ENCODE measurements around the gene SLCO1B1. TPM values are rescaled to one million over a fixed set of nuclear protein-coding genes. Genes with fewer than 3 reads are reported as not detected.

SLCO1B1 gene, protein sequence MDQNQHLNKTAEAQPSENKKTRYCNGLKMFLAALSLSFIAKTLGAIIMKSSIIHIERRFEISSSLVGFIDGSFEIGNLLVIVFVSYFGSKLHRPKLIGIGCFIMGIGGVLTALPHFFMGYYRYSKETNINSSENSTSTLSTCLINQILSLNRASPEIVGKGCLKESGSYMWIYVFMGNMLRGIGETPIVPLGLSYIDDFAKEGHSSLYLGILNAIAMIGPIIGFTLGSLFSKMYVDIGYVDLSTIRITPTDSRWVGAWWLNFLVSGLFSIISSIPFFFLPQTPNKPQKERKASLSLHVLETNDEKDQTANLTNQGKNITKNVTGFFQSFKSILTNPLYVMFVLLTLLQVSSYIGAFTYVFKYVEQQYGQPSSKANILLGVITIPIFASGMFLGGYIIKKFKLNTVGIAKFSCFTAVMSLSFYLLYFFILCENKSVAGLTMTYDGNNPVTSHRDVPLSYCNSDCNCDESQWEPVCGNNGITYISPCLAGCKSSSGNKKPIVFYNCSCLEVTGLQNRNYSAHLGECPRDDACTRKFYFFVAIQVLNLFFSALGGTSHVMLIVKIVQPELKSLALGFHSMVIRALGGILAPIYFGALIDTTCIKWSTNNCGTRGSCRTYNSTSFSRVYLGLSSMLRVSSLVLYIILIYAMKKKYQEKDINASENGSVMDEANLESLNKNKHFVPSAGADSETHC
- not detected in 2 replicates for total RNA-seq

DNA sequence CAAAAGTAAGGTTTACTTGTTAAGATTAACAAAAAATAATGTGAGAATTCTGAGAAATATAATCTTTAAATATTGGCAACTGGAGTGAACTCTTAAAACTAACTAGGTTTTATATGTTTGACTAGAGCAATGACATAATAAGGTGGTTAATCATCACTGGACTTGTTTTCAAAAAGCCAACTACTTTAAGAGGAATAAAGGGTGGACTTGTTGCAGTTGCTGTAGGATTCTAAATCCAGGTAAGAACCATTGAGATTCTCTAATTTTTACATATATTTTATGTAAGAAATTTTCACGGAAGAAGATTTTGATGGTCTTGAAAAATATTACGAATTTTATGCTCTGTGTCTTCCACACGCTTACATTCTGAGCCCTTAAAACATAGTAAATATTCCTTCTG lies at the start of gene SLCO1B1:
SLCO1B1 (plus strand) TSS at position 197 of the 400 bp plus-strand sequence. CDS start 10,381 bp downstream, outside the sequence.

Other genes starting within 250 kb of the SLCO1B1 start
- gene SLCO1A2, start 203.7 kb downstream of the SLCO1B1 start, total RNA-seq: under 0.01 TPM in 1 of 2 replicates, not detected in the other
- not detected in 2 replicates for gene IAPP, start 241.7 kb downstream of the SLCO1B1 start, total RNA-seq